CD4-positive, alpha-beta T cell treated with Interleukin-1 beta for 1 hour (primary cell): ENCODE results near the gene NTF4.
"Not testable (repeated sequence)": the region's sequence is repeated elsewhere in the genome, so short reads cannot be mapped to it uniquely, and the experiment has no call there.

ENCODE experiments used
- DNase-seq, 2 donors: peaks; one replicate each; pipeline ENCODE4 v3.0.0-alpha.2; 2020 to 2022

NTF4 gene

GRCh38 chr19:49086296-49086695 is 21.7 kb upstream of the NTF4 start:
- DNase-seq: no peak

- no peak for DNase-seq
These were observed 21.2 kb upstream of the NTF4 start for GRCh38 chr19:49085868-49086232.

- peak; percentile 100 for DNase-seq
These were observed 20.6 kb upstream of the NTF4 start, which contains the start of gene SNRNP70 for GRCh38 chr19:49085020-49085867. TSS of gene SNRNP70 (plus strand) at chr19:49085451. CDS start at chr19:49086415, 964 bp downstream.

- DNase-seq: no peak
These were observed 19.8 kb upstream of the NTF4 start for GRCh38 chr19:49084206-49085019.

- no peak for DNase-seq
These were observed 16.7 kb upstream of the NTF4 start for GRCh38 chr19:49081273-49081672.

GRCh38 chr19:49080392-49080791 is 15.8 kb upstream of the NTF4 start:
- no peak for DNase-seq

GRCh38 chr19:49074869-49075268 is 10.3 kb upstream of the NTF4 start:
- peak in 1 of 2 donors; percentile 18 for DNase-seq

- DNase-seq: no peak
These were observed 9.1 kb upstream of the NTF4 start for GRCh38 chr19:49073514-49074378.

GRCh38 chr19:49071860-49072547 is 7.4 kb upstream of the NTF4 start:
- no peak for DNase-seq

GRCh38 chr19:49070416-49070815 is 5.8 kb upstream of the NTF4 start:
- DNase-seq: no peak

- DNase-seq: no peak
These were observed 4.4 kb upstream of the NTF4 start for GRCh38 chr19:49069026-49069425.

GRCh38 chr19:49067554-49067953 is 2.9 kb upstream of the NTF4 start:
- DNase-seq: no peak

GRCh38 chr19:49065905-49066512 is 1.4 kb upstream of the NTF4 start:
- DNase-seq: no peak

- DNase-seq: no peak
These were observed 489 bp downstream of the NTF4 start for GRCh38 chr19:49064029-49064629.

- no peak for DNase-seq
These were observed 3.2 kb downstream of the NTF4 start for GRCh38 chr19:49061445-49061844.

- DNase-seq: no peak
These were observed 3.6 kb downstream of the NTF4 start for GRCh38 chr19:49061000-49061399.

- no peak for DNase-seq
These were observed 5.6 kb downstream of the NTF4 start for GRCh38 chr19:49059053-49059452.

GRCh38 chr19:49058562-49058961 is 6.1 kb downstream of the NTF4 start:
- DNase-seq: peak in 1 of 2 donors; percentile 12

GRCh38 chr19:49057636-49058234 is 6.9 kb downstream of the NTF4 start, which contains the start of gene CGB7:
TSS of gene CGB7 (minus strand) at chr19:49057749. CDS start at chr19:49055375, 2,374 bp downstream.
- DNase-seq: peak; percentile 30 to 32

- DNase-seq: not testable (repeated sequence)
These were observed 7.6 kb downstream of the NTF4 start for GRCh38 chr19:49056902-49057596.
